TTC549 (cell line): ENCODE results near the gene HS3ST4.

Source experiments
- FAIRE-seq: peaks from 2 replicates; lab custom pipeline; 2012; peaks lifted over from hg19 to GRCh38; lab: Jason Lieb, UNC

The HS3ST4 gene

DNA sequence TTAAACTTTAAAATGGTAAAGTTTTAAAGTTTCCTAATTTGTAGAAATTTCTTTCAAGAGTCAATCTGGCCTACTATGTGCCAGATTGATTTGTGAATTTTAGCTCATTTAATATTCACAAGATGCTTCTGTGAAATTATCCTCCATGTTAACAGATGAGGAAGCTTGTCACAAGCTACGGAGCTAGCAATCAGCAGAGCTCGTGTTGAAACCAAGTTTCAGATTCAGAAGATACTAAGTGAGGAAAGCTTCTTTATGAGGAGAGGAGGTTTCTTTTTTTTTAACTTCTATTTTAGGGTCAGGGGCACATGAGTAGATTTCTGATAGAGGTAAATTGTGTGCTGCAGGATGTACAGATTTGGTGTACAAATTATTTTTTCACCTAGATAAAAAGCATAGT lies 135.9 kb downstream of the HS3ST4 start:
- FAIRE-seq = no peak

DNA sequence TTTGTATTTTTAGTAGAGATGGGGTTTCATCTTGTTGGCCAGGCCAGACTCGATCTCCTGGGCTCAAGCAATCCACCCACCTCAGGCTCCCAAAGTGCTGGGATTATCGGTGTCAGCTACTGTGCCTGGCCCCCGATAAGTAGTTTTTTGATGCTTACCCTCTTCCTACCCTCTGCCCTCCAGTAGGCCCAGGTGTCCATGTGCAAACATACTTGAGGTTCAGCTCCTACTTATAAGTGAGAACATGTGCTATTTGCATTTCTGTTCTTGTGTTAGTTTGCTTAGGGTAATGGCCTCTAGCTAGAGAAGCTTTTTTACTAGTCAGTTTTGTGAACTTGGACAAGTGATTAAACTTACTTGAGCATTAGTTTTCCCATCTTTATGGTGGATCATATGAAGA lies 136.8 kb downstream of the HS3ST4 start:
- no peak for FAIRE-seq

- FAIRE-seq = no peak
Observed at GRCh38 chr16:25832291-25832690, 140.5 kb downstream of the HS3ST4 start.

GRCh38 chr16:25834101-25834500 lies 142.3 kb downstream of the HS3ST4 start:
- no peak for FAIRE-seq

DNA sequence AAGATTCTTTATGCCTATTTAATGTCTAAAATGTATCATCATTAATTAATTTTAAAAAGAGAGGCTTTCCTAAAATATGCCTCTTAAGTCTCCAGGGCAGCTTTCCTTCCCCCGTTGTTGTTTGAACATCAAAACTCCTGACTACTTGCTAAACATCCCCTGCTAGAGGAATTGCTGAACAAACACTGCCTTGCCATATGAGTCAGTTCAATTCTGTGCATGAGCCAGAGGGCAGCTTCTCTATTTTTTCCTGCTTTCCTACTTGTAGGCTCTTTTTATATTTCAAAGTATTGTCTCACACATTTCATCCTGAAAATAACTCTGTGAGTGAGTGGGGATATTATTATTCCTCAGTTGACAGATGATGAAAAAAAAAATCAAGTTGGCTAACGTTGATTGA lies 143.4 kb downstream of the HS3ST4 start:
- FAIRE-seq = no peak

DNA sequence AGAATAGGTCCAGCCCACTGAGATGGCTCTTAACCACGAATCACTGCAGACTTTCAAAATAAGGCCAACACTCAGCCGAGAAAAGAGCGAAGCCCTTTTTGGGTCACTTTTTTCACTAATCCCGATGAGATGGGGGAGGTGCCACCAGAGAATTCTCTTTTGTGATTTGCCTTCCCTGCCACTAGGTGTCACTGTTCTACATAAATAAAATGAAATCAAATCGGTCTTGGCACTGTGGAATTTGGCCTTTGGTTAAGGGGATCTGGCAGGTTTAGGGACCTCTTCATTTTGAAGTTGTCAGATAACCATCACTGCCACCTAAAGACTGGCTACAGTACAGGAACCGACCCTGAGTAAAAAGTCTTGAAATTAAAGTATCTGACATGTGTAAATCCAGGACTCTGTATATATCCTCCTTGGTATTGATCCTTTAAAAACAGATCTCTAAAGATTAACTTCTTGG lies 147.0 kb downstream of the HS3ST4 start:
- FAIRE-seq = no peak

GRCh38 chr16:25841761-25842160 lies 150.0 kb downstream of the HS3ST4 start:
- FAIRE-seq = no peak

DNA sequence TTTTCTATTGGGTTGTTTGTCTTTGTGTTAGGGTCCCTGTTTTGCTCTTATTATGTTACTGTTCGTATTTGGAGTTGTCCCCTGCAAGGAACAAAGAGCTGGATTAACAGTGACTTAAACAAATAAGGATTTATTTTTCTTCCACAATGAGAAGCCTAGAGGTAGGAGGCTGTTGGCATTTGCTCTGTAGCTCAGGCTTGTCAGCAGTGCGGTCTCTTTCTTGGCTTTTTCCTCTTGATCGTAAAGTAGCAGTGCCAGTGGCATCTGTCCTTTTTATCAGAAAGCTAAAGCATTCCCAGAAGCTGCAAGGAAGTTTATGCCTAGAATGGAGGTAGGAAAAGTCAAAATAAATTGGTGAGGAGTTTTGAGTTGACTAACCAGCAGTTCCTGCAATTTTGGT lies 154.1 kb downstream of the HS3ST4 start:
- no peak for FAIRE-seq

GRCh38 chr16:25854141-25854540 lies 162.4 kb downstream of the HS3ST4 start:
- FAIRE-seq = no peak

DNA sequence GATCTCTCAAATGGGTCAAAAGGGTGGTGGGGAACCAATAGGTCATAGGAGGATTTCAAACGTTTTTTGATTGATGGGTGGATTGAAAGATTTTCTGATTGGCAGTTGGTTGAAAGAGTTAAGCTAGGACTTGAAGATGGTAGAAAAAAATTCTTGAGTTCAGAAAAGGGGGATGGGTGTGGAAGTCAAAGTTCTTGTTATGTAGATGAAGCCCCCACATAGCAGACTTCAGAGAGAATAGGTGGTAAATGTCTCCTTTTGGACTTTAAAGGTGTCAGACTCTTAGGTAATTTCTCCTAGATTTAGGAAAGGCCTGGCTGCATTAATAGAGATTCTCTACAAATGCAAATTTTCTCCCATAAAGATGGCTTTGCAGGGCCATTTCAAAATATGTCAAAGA lies 163.3 kb downstream of the HS3ST4 start:
- no peak for FAIRE-seq

DNA sequence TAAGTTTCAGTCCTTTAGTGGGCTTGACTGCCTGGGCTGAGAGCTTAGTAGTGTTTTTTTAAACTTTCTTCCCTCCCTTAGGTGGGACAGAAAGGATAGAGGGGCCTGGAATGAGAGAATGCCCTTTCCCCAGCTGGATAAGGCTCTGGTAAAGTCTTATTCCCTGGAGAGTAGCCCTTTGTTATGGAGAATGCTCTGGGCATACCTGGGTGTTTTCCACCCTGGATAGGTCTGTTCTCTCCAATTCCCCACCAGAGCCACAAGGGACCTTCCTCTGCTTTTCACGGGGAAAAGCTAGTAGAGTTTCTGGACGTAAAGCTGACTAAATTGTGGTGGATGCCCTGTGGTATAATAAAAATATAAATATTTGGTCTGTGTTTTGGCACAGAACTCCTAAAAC lies 164.1 kb downstream of the HS3ST4 start:
- FAIRE-seq = no peak

GRCh38 chr16:25859645-25860044 lies 167.9 kb downstream of the HS3ST4 start:
- FAIRE-seq = no peak

- FAIRE-seq = no peak
Observed at GRCh38 chr16:25867041-25867440, 175.3 kb downstream of the HS3ST4 start.

DNA sequence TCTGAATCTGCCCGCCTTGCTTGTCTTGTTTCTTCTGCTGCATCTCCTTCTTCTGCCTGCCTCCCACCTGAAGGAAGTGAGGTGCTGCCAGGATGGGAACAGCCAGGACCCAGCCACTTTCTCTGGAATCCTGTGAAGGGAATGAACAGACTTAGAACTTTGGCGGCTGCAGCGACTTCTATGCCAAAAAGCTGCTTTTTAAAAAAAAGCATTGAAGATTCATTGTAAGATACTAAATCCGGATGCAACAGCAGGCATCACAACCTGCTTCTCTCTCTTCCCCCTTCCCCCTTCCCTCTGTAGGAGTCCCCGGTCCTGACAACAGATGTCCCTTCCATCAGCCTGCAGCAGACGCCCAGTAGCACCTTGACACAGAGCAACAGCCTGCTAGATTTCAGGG lies 176.3 kb downstream of the HS3ST4 start:
- FAIRE-seq = no peak

DNA sequence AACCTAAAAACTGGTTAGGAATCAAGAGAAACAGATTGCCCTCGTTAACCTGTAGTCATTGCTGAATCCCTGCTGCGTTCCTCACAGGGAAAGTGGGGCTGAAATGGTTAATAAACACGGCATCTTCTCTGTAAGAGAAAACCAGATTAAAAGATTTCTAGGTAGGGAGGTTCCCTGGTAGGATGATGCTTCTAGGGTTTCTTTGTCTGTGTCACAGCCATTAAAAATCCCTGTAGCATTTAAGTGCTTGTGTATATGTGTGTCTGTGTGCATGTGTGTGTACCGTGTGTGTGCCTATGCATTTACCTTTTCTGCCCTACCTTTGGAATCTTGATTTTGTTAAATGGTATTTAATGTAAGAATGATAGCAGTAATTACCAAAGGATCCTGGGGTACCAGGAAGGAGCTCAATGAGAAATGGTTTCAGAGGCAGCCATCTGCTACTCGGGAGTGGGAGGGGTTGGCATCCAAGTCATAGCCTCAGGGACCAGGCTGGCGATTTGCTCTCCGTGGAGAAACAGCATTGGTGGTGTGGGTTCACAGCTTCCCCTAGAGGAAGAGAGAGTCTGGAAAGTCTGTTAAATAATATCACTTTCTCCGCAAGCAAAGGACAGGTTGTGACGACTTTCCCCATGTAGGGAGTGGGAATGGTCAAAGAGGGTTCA lies 177.1 kb downstream of the HS3ST4 start:
- no peak for FAIRE-seq

DNA sequence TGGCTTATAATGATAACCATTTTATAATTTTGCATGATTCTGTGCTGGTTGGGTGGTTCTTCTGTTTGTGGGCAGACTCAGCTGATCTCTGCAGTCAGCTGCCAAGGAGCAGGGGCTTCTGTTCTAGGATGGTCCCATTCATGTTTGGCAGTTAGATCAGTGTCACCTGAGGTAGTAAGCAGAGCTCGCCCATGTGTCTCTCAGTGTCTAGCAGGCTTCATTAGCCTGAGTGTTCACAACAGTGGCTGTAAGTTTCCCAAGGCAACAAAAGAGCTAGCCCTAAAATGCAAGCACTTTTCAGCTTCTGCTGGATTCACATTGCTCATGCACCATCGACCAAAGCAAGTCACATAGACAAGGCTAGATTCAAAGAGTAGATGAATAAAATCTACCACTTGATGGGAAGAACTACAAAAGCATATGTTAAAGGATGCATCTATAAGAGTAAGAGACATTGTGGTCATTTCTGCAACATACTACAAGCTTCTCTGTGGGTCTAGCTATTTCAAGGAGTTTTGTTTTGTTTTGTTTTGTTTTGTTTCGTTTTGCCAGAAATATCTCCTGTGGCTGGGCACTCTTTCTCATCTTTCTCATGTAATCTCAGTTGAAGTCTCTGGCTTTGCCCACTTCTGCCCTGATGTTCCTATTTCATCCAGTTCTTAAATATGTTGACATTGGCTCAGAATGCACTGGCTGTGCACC lies 180.8 kb downstream of the HS3ST4 start:
- FAIRE-seq = no peak

DNA sequence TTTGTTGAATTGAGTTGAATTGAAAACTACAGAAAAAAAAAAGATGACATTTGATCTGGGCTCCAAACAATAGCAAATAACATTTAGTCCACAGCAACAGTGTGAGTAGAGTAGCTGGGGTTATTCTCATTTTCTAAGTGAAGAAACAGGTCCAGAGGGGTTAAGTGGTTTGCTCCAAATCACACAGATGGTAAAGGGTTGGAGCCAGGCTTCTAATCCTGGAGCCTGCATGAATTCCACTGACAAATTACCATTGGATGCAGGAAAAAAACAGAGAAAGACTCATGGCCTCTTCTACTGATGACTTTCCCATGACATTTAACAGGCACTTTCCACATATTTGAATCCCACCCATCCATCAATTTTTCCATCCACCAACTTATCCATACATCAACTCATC lies 182.4 kb downstream of the HS3ST4 start:
- no peak for FAIRE-seq

GRCh38 chr16:25875956-25876598 lies 184.3 kb downstream of the HS3ST4 start:
- no peak for FAIRE-seq

DNA sequence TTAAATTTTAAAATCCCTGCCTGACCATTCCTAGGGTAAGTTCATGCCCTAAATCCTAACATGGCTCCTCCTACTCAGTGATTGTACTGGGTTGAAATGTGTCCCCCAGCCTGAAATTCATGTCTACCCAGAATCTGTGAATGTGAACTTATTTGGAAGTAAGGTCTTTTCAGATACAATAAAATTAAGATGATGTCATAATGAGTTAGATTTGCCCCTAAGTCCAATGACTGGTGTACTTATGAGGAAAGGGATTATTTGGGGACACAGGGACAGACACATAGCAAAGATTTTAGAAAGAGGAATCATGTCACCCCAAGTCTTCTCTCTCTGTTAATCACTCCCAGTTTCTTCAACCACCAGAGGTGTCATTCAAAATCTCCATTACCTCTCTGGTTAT lies 185.3 kb downstream of the HS3ST4 start:
- FAIRE-seq = no peak

GRCh38 chr16:25886598-25886997 lies 194.8 kb downstream of the HS3ST4 start:
- FAIRE-seq = no peak

DNA sequence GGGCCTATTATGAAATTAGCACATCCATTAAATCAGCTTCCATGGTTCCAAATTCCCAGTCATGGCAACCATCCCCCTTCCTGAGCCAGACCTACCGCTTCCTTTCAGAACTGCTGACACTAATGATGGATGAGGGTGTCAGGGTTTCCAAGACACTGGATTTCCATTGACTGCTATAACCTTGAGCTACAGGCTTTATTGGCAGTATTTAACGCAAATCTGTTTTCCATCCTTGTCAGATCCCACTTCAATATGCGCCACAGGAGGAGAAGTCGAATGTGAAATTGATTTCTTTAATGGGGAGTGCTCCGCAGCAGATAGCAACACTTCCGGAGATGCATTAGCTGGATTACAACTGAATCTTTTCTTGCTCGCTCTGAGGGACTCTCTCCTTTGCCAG lies 197.1 kb downstream of the HS3ST4 start:
- no peak for FAIRE-seq

GRCh38 chr16:25893332-25893731 lies 201.6 kb downstream of the HS3ST4 start:
- FAIRE-seq = no peak

DNA sequence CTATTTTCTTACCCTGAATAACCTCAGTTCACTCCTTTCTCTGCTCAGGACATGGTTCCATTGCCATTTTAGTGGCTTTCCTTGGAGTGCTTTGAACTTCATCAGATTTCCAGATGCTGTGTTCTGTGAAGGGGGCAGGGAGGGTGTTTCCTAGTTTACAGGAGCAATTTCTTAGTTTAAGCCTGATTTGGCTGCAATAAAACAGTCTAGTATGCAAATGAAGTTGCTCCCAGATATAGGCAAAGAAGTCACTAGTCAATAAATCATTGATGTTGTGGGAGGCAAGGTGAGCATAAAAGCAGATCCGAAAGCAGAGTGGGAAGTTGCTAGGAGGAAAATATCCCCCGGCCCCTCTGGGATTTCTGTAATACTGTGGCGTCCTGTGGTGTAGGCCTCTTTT lies 202.3 kb downstream of the HS3ST4 start:
- FAIRE-seq = no peak

DNA sequence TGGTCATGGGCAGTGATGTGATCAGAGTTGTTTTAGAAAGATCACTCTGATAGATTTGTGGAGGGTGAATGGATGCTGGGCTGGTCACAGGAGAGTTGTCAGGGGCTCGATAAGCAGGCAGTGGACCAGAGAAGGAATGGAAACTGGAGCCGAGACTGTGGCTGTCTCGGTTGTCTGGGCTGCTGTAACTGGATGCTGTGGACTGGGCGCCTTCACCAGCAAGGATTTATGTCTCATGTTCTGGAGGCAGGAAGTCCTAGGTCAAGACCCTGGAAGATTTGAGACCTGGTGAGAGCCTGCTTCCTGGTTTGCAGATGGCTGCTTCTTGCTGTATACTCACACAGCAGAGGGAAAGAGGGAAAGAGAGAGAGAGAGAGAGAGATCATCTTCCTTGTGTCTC lies 203.6 kb downstream of the HS3ST4 start:
- no peak for FAIRE-seq
